ENCODE data around the gene TSSK3. TPM values are rescaled to one million over a fixed set of nuclear protein-coding genes. Genes with fewer than 3 reads are reported as not detected.

Gene TSSK3
- total RNA-seq, 1 experiment from 2014 or later, result 2.9 TPM

GRCh38 chr1:32338637-32339145 lies 23.6 kb upstream of the TSSK3 start:
- POLR2A ChIA-PET, result no interaction called here

More at GRCh38 chr1:32338637-32339145, 23.6 kb upstream of the TSSK3 start:
- H3K4me1 Mint-ChIP-seq, result peaks cover 31% of the 10 kb centered on the region
- no peak for ATAC-seq
- DNase-seq (ENCODE audit: low spot score), result no peak
- peaks cover 9% of the 10 kb centered on the region for H3K36me3 Mint-ChIP-seq
- CTCF ChIA-PET, result no interaction called here
- TF ChIP-seq, protein P1, sequence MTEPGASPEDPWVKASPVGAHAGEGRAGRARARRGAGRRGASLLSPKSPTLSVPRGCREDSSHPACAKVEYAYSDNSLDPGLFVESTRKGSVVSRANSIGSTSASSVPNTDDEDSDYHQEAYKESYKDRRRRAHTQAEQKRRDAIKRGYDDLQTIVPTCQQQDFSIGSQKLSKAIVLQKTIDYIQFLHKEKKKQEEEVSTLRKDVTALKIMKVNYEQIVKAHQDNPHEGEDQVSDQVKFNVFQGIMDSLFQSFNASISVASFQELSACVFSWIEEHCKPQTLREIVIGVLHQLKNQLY (CRISPR knock-in tag; IDR thresholded peaks at IDR 0.05), result no peak
- TF ChIP-seq ZNF263 (CRISPR knock-in tag; IDR thresholded peaks at IDR 0.05; ENCODE audit: low read depth) (no peak), ARID4B (CRISPR knock-in tag; IDR thresholded peaks at IDR 0.05; ENCODE audit: borderline replicate concordance) (no peak), TEAD1 (CRISPR knock-in tag; IDR thresholded peaks at IDR 0.05) (no peak), TCF7 (CRISPR knock-in tag; IDR thresholded peaks at IDR 0.05; ENCODE audit: low read depth) (no peak), NR2C2 (CRISPR knock-in tag; IDR thresholded peaks at IDR 0.05) (no peak), IRF2 (CRISPR knock-in tag; IDR thresholded peaks at IDR 0.05; ENCODE audit: borderline replicate concordance, low read depth) (no peak), EMX1 (CRISPR knock-in tag; IDR thresholded peaks at IDR 0.05) (no peak), IRF1 (CRISPR knock-in tag; IDR thresholded peaks at IDR 0.05) (no peak), GABPB1 (CRISPR knock-in tag; IDR thresholded peaks at IDR 0.05) (no peak), AR (CRISPR knock-in tag; IDR thresholded peaks at IDR 0.05) (no peak), FOXK1 (CRISPR knock-in tag; IDR thresholded peaks at IDR 0.05) (no peak), OVOL2 (CRISPR knock-in tag; IDR thresholded peaks at IDR 0.05; ENCODE audit: borderline replicate concordance) (no peak), ZNF425 (CRISPR knock-in tag; conservative IDR thresholded peaks at IDR 0.05) (no peak), JUN (CRISPR knock-in tag; IDR thresholded peaks at IDR 0.05) (no peak), SMAD3 (CRISPR knock-in tag; IDR thresholded peaks at IDR 0.05; ENCODE audit: borderline replicate concordance) (no peak), PRRX2 (CRISPR knock-in tag; IDR thresholded peaks at IDR 0.05) (no peak), ZNF232 (CRISPR knock-in tag; IDR thresholded peaks at IDR 0.05) (no peak), HMGA2 (CRISPR knock-in tag; IDR thresholded peaks at IDR 0.05) (no peak)
- TF ChIP-seq, protein P2, sequence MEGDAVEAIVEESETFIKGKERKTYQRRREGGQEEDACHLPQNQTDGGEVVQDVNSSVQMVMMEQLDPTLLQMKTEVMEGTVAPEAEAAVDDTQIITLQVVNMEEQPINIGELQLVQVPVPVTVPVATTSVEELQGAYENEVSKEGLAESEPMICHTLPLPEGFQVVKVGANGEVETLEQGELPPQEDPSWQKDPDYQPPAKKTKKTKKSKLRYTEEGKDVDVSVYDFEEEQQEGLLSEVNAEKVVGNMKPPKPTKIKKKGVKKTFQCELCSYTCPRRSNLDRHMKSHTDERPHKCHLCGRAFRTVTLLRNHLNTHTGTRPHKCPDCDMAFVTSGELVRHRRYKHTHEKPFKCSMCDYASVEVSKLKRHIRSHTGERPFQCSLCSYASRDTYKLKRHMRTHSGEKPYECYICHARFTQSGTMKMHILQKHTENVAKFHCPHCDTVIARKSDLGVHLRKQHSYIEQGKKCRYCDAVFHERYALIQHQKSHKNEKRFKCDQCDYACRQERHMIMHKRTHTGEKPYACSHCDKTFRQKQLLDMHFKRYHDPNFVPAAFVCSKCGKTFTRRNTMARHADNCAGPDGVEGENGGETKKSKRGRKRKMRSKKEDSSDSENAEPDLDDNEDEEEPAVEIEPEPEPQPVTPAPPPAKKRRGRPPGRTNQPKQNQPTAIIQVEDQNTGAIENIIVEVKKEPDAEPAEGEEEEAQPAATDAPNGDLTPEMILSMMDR (IDR thresholded peaks at IDR 0.05), result no peak
- H3K27me3 Mint-ChIP-seq (ENCODE audit: low read depth), result peaks cover 16% of the 10 kb centered on the region
- H3K4me3 Mint-ChIP-seq, result no peak overlapping the region
- H3K9me3 Mint-ChIP-seq, result no peaks in the 10 kb centered on the region
- H3K27ac Mint-ChIP-seq, result peak overlapping the region; percentile 34; the same call in 1 of the 2 replicates
